ENCODE results near the gene INHA. TPM values are rescaled to one million over a fixed set of nuclear protein-coding genes. Genes with fewer than 3 reads are reported as not detected.

Gene INHA
- total RNA-seq, 1 experiment from 2014 or later, result 0.80 TPM

DNA sequence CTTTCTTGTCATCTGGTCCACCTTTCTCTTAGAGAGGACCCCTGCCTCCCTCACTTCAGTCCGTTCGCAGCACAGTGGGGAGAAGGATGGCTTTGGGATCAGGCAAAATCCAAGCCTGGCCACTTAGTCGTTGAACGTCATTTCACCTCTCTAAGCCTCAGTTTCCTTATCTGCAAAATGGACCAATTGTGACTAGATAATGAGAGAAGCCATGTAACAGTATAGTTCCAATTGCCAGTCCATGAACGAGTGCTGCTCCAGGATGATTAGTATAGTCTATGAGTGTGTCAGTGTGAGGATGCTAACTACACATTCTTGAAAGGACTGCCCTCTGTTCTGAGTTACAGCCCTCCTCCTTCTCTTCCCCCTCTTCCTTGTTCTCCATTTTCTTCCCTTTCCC, 1.1 kb downstream of the INHA start:
- no peak for DNase-seq (ENCODE audit: low read depth)

- DNase-seq (ENCODE audit: low read depth), result no peak
Measured at GRCh38 chr2:219574484-219575311, 2.6 kb downstream of the INHA start.

- DNase-seq (ENCODE audit: low read depth), result no peak
Measured at GRCh38 chr2:219575566-219576504, 3.7 kb downstream of the INHA start.

DNA sequence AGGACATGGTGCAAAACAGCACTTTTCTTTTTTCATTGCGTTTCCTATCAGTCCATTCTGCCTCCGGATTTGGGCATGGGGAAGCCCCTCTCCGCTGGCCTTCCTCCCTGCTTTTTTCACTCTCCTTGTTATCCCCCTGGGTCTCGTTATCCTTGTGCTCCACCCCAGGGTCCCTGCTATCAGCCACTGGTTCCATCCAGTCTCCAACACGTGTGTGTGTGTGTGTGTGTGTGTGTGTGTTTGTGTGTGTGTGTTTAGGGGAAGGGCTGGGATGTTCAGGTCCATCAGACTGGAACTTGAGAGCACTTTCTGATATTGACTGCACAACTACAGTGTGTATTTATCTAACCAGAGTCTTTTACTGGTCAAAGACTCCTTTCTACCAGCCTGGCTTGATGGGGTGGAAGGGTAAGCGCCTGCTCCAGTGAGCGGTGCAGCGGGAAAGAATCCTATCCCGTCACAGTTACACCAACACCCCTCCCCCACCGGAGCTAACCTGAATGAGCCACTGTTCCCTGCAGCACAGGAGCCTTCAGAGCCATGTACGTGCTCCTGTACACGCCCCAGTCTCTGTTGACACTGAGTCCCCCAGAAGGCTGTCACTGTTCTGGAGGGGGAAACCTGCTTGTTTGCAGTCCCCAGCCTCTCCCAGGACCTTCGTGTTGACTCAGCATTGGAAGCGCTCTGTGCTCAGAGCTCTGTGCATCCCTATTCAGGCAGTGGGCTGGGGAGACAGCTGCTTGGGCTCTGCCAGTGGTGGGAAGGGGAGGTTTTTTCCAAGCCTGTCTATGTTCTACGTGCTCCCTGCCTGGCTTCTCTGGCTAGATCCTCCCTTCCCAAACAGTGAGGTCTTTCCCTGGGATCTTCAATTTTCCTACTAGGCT, 4.6 kb downstream of the INHA start:
- DNase-seq (ENCODE audit: low read depth), result no peak

DNA sequence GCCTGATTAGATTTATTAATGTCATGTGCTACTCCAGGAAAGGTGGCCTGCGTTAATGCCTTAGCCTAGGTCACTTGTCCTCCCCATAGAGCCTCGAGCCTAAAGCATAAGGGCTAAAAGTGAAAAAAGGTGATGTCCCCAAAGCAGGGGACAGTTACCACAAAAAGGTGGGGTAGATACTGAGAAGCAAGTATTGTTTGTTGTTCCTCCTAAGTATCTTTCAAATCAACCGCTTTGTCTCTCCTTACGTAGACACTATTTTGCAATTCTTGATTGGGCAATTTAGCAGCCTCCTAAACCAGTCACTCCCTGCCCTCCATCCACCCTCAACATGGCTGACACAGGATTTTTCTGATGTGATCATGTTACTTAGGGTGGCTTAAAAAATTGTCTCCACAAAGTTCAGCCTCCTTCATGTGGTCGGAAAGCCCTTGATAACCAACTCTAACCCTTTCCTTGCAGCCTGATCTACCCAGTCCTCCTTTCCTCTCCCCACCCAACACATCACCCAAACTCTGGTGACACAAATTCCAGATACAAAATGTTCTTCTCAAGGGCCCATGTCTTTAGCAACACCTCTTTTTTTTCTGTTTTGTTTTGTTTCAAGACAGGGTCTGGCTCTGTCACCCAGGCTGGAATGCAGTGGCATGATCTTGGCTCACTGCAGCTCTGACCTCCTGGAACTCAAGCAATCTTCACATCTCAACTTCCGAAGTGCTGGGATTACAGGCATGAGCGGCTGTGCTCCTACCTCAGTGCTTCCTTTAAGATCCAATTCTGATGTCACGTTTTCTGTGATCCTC, 6.9 kb downstream of the INHA start:
- no peak for DNase-seq (ENCODE audit: low read depth)

- no peak for DNase-seq (ENCODE audit: low read depth)
Measured at GRCh38 chr2:219581346-219581745, 9.2 kb downstream of the INHA start.

DNA sequence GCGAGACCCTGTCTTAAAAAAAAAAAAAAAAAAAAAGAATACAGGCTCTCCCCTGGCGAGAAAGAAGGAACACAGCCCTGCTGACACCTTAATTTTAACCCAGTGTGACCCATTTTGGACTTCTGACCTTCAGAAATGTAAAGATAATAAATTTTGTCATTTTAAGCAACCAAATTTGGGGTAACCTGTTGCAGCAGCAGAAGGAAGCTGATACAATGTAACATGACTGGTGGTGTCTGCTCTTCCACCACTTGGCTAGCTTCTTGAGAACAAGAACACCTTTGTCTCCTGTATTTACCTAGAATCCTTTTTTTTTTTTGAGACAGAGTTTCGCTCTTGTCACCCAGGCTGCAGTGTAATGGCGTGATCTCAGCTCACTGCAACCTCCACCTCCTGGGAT, 19.0 kb downstream of the INHA start:
- DNase-seq (ENCODE audit: low read depth), result no peak

GRCh38 chr2:219592736-219593135, 20.6 kb downstream of the INHA start:
- DNase-seq (ENCODE audit: low read depth), result no peak

GRCh38 chr2:219593154-219593553, 21.0 kb downstream of the INHA start:
- no peak for DNase-seq (ENCODE audit: low read depth)

DNA sequence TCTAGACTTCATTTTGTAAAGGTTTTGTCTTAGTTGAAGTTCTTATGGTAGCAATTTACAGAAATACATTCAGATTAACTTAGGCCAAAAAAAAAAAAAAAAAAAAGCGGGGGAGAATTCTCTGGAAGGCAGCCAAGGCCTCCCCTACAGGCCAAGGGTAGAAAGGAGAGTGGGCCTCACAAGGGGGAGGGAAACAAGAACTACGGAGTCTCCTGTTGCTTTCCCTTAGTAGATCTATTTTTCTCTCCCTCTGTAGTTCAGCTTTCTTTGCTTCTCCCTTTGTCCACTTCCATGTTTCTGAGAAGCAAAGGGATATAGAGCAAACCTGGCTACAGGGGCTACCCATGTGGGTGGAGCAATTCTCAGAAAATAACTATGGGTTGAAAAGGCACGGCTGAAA, 23.1 kb downstream of the INHA start:
- DNase-seq (ENCODE audit: low read depth), result peak; percentile 41

GRCh38 chr2:219596954-219597551, 24.9 kb downstream of the INHA start:
- DNase-seq (ENCODE audit: low read depth), result peak; percentile 17

DNA sequence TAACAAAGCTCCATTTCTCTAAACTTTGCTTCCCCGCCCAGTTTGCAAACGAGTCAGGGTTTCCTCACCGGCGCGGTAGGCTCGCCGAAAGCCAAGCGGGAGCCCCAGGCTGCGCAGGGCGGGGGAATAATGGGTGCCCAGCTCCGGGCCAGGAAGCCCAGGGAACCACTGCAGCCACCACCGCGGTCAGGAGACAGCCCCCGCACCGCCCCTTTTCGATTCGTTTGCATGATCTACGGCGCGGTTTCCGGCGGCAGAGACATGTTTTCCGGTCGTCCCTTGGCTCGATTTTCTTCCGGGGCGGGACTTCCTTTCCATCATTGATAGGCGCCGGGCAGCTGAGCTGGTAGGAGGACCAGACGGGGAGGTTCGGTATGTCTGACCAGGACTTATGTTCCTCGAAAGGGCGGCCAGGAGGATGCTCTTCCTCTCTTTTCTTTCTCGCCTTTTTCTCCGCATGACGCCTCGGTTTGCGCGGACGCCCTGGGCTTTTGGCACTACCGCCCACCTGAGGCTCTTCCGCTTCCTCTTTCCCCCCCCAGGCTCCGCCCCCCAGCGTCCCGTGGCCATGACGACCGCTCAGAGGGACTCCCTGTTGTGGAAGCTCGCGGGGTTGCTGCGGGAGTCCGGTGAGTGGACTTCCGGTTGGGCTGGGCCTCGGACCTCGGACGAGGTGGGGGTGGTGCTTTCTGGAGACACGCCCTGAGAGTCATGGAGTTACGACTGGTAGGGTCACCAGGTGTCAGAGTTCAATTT, 25.6 kb downstream of the INHA start, which contains the start of gene STK11IP:
TSS of gene STK11IP (plus strand) at position 306 of the 756 bp plus-strand sequence. CDS start at position 569, 263 bp downstream.
- peak; percentile 98 for DNase-seq (ENCODE audit: low read depth)

DNA sequence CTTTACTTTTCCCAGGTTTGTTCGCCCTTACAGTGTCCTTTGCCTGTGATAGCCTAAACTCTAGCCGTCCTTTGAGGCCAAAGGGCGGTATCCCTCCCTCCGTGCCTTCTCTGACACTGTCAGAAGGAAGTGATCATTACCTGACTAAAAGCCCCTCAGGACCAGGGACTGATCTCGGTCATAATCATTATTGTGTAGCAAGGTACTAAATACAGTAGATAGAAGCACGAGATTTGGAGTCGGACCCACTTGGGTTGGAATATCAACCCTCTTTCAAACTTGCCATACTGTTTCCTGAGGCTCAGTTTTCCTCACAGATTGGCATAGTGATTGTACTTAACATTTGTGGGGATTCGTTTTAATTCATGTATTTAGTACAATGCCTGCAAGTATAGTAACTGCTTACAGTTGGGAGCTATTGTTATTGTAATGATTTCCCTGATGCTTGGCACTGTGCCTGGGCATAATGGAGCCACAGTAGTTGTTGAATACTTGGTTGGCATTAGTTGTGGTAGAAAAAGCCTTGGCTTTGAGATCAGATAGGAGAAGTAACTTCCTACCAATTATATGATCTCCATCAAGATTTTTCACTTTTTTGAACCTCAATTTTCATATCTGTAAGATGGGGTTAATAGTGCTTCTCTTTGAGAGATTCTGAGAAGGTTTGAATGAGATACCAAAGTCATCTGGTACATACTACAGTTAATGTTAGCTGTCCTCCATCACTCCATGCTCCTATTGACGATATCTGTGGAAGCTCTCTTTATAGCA, 26.4 kb downstream of the INHA start:
- DNase-seq (ENCODE audit: low read depth), result peak; percentile 19

- no peak for DNase-seq (ENCODE audit: low read depth)
Measured at GRCh38 chr2:219603771-219604170, 31.7 kb downstream of the INHA start.

DNA sequence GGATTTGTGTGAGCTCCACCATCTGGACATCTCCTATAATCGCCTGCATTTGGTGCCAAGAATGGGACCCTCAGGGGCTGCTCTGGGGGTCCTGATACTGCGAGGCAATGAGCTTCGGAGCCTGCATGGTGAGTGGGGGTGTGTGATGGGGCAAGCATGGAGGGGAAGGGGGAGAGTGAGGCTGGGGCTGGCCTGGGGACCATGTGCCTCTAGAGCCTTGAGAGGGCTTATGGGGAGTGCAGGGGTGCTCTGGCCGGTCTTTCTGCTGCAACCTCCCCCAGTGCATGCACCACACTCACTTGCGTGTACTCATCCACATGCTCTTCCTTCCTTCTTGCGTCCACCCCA, 33.5 kb downstream of the INHA start:
- DNase-seq (ENCODE audit: low read depth), result no peak

- no peak for DNase-seq (ENCODE audit: low read depth)
Measured at GRCh38 chr2:219607931-219608330, 35.8 kb downstream of the INHA start.

DNA sequence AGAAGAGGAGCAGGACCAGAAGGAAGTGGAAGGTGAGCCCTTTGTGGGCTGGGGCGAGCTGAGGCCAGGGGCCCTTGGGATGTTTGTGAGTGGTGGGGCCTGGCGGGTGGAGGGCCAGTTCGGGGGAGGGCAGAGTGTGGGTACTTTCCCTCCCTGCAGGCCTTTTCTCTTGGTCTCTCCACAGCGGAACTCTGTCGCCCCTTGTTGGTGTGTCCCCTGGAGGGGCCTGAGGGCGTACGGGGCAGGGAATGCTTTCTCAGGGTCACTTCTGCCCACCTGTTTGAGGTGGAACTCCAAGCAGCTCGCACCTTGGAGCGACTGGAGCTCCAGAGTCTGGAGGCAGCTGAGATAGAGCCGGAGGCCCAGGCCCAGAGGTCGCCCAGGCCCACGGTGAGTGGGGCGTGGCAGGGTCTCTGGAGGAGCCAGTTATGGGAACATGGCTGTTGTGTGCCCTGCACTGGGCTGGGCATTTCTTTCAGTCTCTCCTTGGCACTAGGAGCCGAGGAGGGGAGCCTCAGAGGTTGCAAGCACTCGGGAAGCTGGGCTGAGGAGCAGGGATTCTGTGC, 36.4 kb downstream of the INHA start:
- no peak for DNase-seq (ENCODE audit: low read depth)

- no peak for DNase-seq (ENCODE audit: low read depth)
Measured at GRCh38 chr2:219609149-219609750, 37.1 kb downstream of the INHA start.
